BE2C (cell line): Measurements from ENCODE around the gene SSU72.

ENCODE experiments used
- DNase-seq: peaks from one replicate; pipeline ENCODE4 v3.0.0-alpha.2; 2020
- H3K27me3 ChIP-seq: fragments of 250-450 bp; sonication (Bioruptor Pico); 2 replicates; pipeline ENCODE4 v1.5.1; 2020; ENCODE audit warnings: mild to moderate bottlenecking
- H3K36me3 ChIP-seq: fragments of 250-450 bp; sonication (Bioruptor Pico); 2 replicates; pipeline ENCODE4 v1.5.1; 2020; ENCODE audit warnings: mild to moderate bottlenecking
- H3K4me1 ChIP-seq: fragments of 250-450 bp; sonication (Bioruptor Pico); 2 replicates; pipeline ENCODE4 v1.5.1; 2020
- H3K4me3 ChIP-seq: 2 replicates; pipeline ENCODE4 v1.5.1; 2011; ENCODE audit warnings: low read depth, low read length
- H3K9me3 ChIP-seq: fragments of 250-450 bp; sonication (Bioruptor Pico); 2 replicates; pipeline ENCODE4 v1.5.1; 2020
- CTCF ChIP-seq: IDR thresholded peaks from 2 replicates; pipeline ENCODE4 v1.5.1; 2012; ENCODE audit warnings: mild to moderate bottlenecking, low read depth, low read length

Gene SSU72

GRCh38 chr1:1591452-1591851 lies 16.8 kb upstream of the SSU72 start:
- TF ChIP-seq CTCF, result no peak
- no peaks in the 10 kb centered on the region for H3K9me3 ChIP-seq
- no peak overlapping the region for H3K4me3 ChIP-seq
- peaks cover 4% of the 10 kb centered on the region for H3K27me3 ChIP-seq
- DNase-seq, result no peak
- H3K36me3 ChIP-seq, result no peaks in the 10 kb centered on the region
- no peaks in the 10 kb centered on the region for H3K4me1 ChIP-seq

DNA sequence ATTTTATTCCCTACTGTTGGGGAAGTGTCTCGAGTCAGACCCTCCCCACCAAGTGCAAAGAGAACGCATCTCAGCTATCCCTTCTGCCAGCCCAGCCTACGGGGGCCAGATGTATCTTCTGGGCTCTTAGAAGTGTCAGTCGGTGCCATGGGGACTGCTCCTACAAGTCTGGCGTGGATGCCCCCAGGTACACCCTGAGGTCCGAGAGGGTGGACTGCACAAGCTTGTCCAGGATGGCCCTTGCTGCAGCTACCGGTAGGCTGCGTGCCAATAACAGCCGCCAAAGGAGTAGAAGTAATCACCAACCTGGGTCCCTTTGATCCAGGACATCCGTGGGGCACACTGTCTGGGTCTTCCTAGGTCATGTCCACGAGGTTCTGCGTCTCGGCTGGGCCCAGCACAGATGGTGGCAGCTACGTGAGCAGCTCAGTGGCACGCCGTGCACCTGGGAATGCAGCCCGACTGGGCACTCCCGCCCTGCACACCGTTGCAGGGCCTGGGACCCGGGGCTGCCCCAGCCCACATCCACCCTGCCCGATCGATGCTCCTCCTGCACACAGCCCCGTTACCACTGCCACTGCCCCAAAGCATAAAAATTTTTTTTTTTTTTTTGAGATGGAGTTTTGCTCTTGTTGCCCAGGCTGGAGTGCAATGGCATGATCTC lies 8.8 kb upstream of the SSU72 start:
- H3K4me1 ChIP-seq, result no peaks in the 10 kb centered on the region
- H3K36me3 ChIP-seq, result no peaks in the 10 kb centered on the region
- H3K9me3 ChIP-seq, result no peaks in the 10 kb centered on the region
- peaks cover 67% of the 10 kb centered on the region for H3K27me3 ChIP-seq
- DNase-seq, result no peak
- TF ChIP-seq CTCF, result no peak
- no peak overlapping the region for H3K4me3 ChIP-seq

DNA sequence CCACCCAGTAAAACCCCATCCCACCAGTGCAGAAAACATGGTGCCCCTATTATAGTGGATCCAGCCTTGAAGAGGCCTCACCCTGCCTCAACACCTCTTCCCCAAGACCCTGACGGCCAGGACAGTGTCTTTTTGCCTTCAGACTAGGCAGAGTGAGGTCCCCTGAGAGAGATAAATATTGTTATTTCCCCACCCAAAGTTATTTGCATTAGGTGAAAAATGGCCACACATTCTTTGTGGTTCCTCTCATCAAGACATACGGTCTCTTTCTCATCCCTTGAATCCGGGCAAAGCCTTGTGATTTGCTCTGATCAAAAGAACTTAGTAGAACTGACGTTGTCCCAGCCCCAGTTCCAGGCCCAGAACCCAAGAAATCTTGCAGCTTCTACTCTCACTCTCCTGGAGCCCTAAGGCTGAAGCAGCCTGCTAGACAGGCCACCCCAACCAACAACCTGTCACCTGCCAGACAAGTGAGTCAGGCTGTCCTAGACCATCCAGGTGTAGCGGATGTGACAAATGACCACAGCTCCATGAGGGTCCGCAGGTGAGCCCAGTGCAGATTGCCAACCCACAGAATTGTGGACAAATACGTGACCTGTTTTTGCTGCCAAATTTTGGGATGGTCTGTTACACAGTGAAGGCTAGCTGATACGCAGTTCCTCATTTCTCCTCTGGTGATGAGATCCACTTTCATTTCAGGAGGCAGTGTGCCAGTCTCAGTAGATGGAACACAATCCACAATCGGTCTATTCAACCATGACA lies 8.1 kb upstream of the SSU72 start:
- no peaks in the 10 kb centered on the region for H3K9me3 ChIP-seq
- no peaks in the 10 kb centered on the region for H3K36me3 ChIP-seq
- H3K4me3 ChIP-seq, result no peak overlapping the region

DNA sequence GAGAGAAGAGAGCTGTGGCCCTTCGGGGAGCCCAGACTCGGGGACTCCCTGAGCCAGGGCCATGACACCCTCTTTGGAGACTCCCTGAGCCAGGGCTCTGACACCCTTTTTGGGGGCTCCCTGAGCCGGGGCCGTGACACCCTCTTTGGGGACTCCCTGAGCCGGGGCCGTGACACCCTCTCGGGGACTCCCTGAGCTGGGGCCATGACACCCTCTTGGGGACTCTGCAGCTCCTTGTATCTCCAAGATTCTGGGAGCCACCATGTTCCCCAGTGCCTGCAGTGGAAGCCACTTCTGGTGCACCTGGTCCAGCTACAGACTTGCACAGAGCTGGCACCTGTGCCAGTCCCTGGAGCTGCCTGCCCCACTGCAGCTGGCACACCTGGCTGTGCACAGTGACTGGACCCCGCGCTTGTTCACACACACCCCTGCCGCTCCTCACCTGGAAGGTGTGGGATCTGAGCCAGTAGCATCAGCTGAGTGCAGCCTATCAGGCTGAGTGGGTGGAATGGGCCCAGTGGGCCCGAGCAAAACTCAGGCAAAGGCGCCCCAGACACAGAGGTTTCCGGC lies 3.8 kb upstream of the SSU72 start:
- DNase-seq, result no peak
- no peaks in the 10 kb centered on the region for H3K9me3 ChIP-seq
- H3K27me3 ChIP-seq, result peaks cover 51% of the 10 kb centered on the region
- TF ChIP-seq CTCF, result no peak
- peaks cover 5% of the 10 kb centered on the region for H3K36me3 ChIP-seq
- peaks cover 5% of the 10 kb centered on the region; the same call in 1 of the 2 replicates for H3K4me1 ChIP-seq
- no peak overlapping the region for H3K4me3 ChIP-seq

More for the DNA sequence above, 8.1 kb upstream of the SSU72 start:
- TF ChIP-seq CTCF, result no peak
- peaks cover 68% of the 10 kb centered on the region for H3K27me3 ChIP-seq
- no peaks in the 10 kb centered on the region for H3K4me1 ChIP-seq
- DNase-seq, result no peak

DNA sequence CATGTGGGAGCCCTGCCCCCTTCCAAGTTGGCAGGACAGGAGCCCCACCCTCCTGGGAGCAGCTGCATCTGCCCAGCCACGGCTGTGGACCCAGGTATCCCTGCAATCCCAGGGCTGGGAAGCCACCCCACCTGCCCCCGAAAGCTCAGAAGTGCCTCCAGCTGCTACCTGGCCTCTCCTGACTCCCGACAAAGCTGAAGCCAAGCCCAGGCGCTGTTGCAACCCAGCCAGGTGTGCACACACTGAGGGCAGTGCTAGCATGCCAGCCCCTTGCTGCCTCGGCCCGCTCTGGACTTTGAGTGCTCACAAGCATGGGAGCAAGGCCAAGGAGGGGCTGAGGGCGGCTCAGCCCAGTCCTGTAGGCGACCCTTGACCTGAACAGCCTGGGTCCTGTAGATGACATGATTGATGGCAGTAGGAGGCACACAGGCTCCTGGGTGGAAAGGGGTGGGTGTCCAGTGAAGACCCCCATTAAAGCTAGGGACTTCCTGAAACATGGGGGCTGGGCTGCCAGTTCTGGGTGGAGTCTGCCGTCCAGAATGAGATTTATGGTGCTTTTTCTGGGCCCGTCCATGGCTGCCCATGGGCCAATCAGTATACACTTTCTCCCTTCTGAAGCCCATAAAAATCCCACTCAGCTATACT lies 2.8 kb upstream of the SSU72 start:
- DNase-seq, result no peak
- no peaks in the 10 kb centered on the region for H3K9me3 ChIP-seq
- peaks cover 5% of the 10 kb centered on the region for H3K36me3 ChIP-seq
- H3K4me1 ChIP-seq, result peaks cover 5% of the 10 kb centered on the region; the same call in 1 of the 2 replicates
- H3K27me3 ChIP-seq, result peaks cover 41% of the 10 kb centered on the region
- TF ChIP-seq CTCF, result no peak
- H3K4me3 ChIP-seq, result no peak overlapping the region
